Heart right ventricle (tissue), 16 donors: Measurements from ENCODE around the gene UBA3. TPM values are rescaled to one million over a fixed set of nuclear protein-coding genes. Genes with fewer than 3 reads are reported as not detected.

ENCODE experiments used
- ATAC-seq, 8 donors: fragments of 200-7000 bp; cut with Tn5 transposase; one replicate each; pipeline ENCODE4 v1.9.1; 2020; ENCODE audit warnings: mild to moderate bottlenecking in 8 of 8, moderate library complexity in 8 of 8, moderate number of reproducible peaks in 1 of 8
- DNase-seq, 2 donors: peaks; one replicate each; pipeline ENCODE4 v3.0.0-alpha.2; 2020
- H3K27ac ChIP-seq, 10 donors: fragments of 200-600 bp; sonication (generic) in 2 of 10; one replicate each; pipeline versions ENCODE4 v1.5.0 to v1.8.0; 2020 to 2022; ENCODE audit warnings: mild to moderate bottlenecking in 3 of 10
- H3K27me3 ChIP-seq, 7 donors: fragments of 200-600 bp; one replicate each; pipeline ENCODE4 v1.8.0; 2021 to 2022; ENCODE audit warnings: mild to moderate bottlenecking in 2 of 7
- H3K36me3 ChIP-seq, 9 donors: fragments of 200-600 bp; sonication (generic) in 1 of 9; one replicate each; pipeline versions ENCODE4 v1.5.0 to v1.8.0; 2020 to 2022; ENCODE audit warnings: mild to moderate bottlenecking in 2 of 9
- H3K4me1 ChIP-seq, 9 donors: fragments of 200-600 bp; sonication (generic) in 1 of 9; one replicate each; pipeline versions ENCODE4 v1.5.0 to v1.8.0; 2020 to 2022; ENCODE audit warnings: mild to moderate bottlenecking in 4 of 9
- H3K4me3 ChIP-seq, 10 donors: fragments of 200-600 bp; sonication (generic) in 2 of 10; one replicate each; pipeline versions ENCODE4 v1.5.0 to v1.8.0; 2020 to 2022; ENCODE audit warnings: mild to moderate bottlenecking in 7 of 10, moderate library complexity in 2 of 10
- H3K9me3 ChIP-seq, 11 donors: fragments of 200-600 bp in 10 of 11; sonication (generic) in 2 of 11; one replicate each; pipeline versions ENCODE4 v1.5.0 to v1.8.0; 2013 to 2022; ENCODE audit warnings: mild to moderate bottlenecking in 2 of 11, control low read depth in 1 of 11, moderate library complexity in 1 of 11
- CTCF ChIP-seq, 9 donors: fragments of 200-600 bp; sonication (generic) in 2 of 9; IDR thresholded peaks; one replicate each; pipeline versions ENCODE4 v1.5.0 to v1.8.0; 2021 to 2022; ENCODE audit warnings: antibody characterized with exemption in 9 of 9, mild to moderate bottlenecking in 5 of 9, moderate library complexity in 1 of 9
- WGBS, 2 donors: extraction: QIAGEN DNeasy Blood & Tissue Kit; methylation state at CpG; one replicate each; pipeline ENCODE4 v1.1.7; 2013; ENCODE audit warnings: inconsistent platforms in 1 of 2; 5-methylcytosine and 5-hydroxymethylcytosine counted together
- intact Hi-C, 10 donors: fragments of 100-400 bp; cut with DNase I; formaldehyde crosslinking; loops; one replicate each; pipeline versions ENCODE4 v1.11.1 to v1.14.2; 2022
- microRNA-seq, 2 donors: library from miRNA; unstranded; fragments of <30 nt; microRNA quantifications; one replicate each; pipeline ENCODE4 v1.2.0, GENCODE V29; 2021
- polyA plus RNA-seq, 2 donors: library from polyadenylated mRNA; stranded (reverse); fragments of 200-250 nt; gene quantifications; one replicate each; pipeline ENCODE4 v1.2.3, GENCODE V29; 2013
- total RNA-seq, 10 donors: library from RNA; stranded (reverse); fragmentation: NEBNext Ultra II Directional in 3 of 10; extraction: Animal tissue kit (Norgen Biotek cat#: 25700) in 3 of 10; gene quantifications; one replicate each; pipeline versions ENCODE4 v1.2.1 to v1.2.4, GENCODE V29; 2021 to 2023
- donor health status: Arrhythmogenic right ventricular cardiomyopathy.
- donor health status: ischemic (EF 13 %, LVEDD 7.1; RV severe dilation, severe dysfunction).
- donor health status: healthy with polysubstance abuse.
- donor health status: DM: no; HTN: yes; CAD: no.
- donor health status: DM: no; HTN: no; CAD: no.
- donor health status: ischemic (EF 25% LVEDD 6.9; RV normal size, moderate dysfunction).
- donor health status: ischemic (EF 25% LVEDD 5.7; RV mildly dilated, moderate dysfunction).
- donor health status: healthy.
- donor health status: DM: yes; HTN: yes; CAD: no.
- donor health status: Ischemic cardiomyopathy.
- donor health status: ischemic (EF 35%, LVEDD 5.7; RV mildly dilated, moderate dysfunction).
- donor health status: nonischemic (EF 11% LVEDD 7.7; RV severe dilation, severe dysfunction).
- donor health status: DM: yes; HTN: yes; CAD: no.
- donor health status: PGD.
- donor health status: ischemic (EF 29% LVEDD 5.4; RV normal size, mild dysfunction).
- donor health status: nonischemic (EF 23%, LVEDD 6.1; RV moderate dilation, normal function).

Gene UBA3
- total and polyA plus RNA-seq, 12 donors, result 36.7 to 119 (median 86.5) TPM

GRCh38 chr3:69005791-69006482, 74.2 kb downstream of the UBA3 start:
- peaks cover 0 to 28% (median 21%) of the 10 kb centered on the region in 9 donors for H3K4me1 ChIP-seq
- DNase-seq (no peak), ATAC-seq (no peak)
- peak overlapping the region in 2 of 10 donors; percentile 20 to 58 for H3K27ac ChIP-seq
- 86 to 88% methylated on average over 5 of the region's 5 CpGs for WGBS, 2 donors
- no peaks in the 10 kb centered on the region for H3K9me3 ChIP-seq
- intact Hi-C loops, result no loop called here
- H3K27me3 ChIP-seq, result no peaks in the 10 kb centered on the region
- no peak overlapping the region for H3K4me3 ChIP-seq
- no peak for TF ChIP-seq CTCF (IDR thresholded peaks at IDR 0.05)
- peaks cover 0 to 99% (median 48%) of the 10 kb centered on the region in 9 donors for H3K36me3 ChIP-seq

- Histone ChIP-seq H3K27me3 (no peaks in the 10 kb centered on the region), H3K27ac (peak overlapping the region in 3 of 10 donors; percentile 27 to 65 (median 58)), H3K4me1 (peaks cover 0 to 21% (median 15%) of the 10 kb centered on the region in 9 donors), H3K4me3 (no peak overlapping the region), H3K36me3 (peaks cover 0 to 100% (median 48%) of the 10 kb centered on the region in 9 donors), H3K9me3 (no peaks in the 10 kb centered on the region)
- no peak for TF ChIP-seq CTCF (IDR thresholded peaks at IDR 0.05)
- ATAC-seq (no peak), DNase-seq (no peak)
- intact Hi-C loops, result no loop called here
- 87 to 89% methylated on average over 6 of the region's 6 CpGs for whole genome bisulfite sequencing, 2 donors
Measured at GRCh38 chr3:69005071-69005790, 74.9 kb downstream of the UBA3 start.

Small RNAs within 50 kb of the gene (microRNA-seq; reads per million reads assigned to microRNA genes)
- gene MIR3136, result 0 to 0.60 reads per million in 2 donors

Other genes starting within 250 kb of the UBA3 start
- not detected for gene TAFA4, start 147.8 kb downstream of the UBA3 start, total RNA-seq
- gene TAFA4, start 147.8 kb downstream of the UBA3 start, polyA plus RNA-seq, result not detected
- gene EOGT, start 66.7 kb downstream of the UBA3 start, total RNA-seq, result 10 to 100 TPM; 27.1 to 48.3 (median 39.8) TPM
- 10 to 100 TPM in 1 of 2 donors, 1 to 10 TPM in 1; 8.8 to 66.5 TPM for gene EOGT, start 66.7 kb downstream of the UBA3 start, polyA plus RNA-seq
- 10 to 100 TPM; 14.8 to 23.2 (median 21.1) TPM for gene TMF1, start 28.0 kb downstream of the UBA3 start, total RNA-seq
- 1 to 10 TPM; 6.0 to 6.7 TPM for gene TMF1, start 28.0 kb downstream of the UBA3 start, polyA plus RNA-seq
- gene ARL6IP5, start 4.6 kb upstream of the UBA3 start, total RNA-seq, result 100 to 1,000 TPM; 151 to 226 (median 195) TPM
- gene ARL6IP5, start 4.6 kb upstream of the UBA3 start, polyA plus RNA-seq, result 100 to 1,000 TPM; 156 to 224 TPM
- gene LMOD3, start 42.2 kb upstream of the UBA3 start, total RNA-seq, result 100 to 1,000 TPM; 122 to 240 (median 188) TPM
- 10 to 100 TPM; 28.6 to 96.1 TPM for gene LMOD3, start 42.2 kb upstream of the UBA3 start, polyA plus RNA-seq